SK-N-SH (cell line): ENCODE results near the gene SELENOI. TPM values are rescaled to one million over a fixed set of nuclear protein-coding genes. Genes with fewer than 3 reads are reported as not detected.

ENCODE experiments used
- CTCF ChIA-PET: fragments of 300-600, 350-600 bp; formaldehyde crosslinking; extraction: SDS; loops from one replicate; lab custom pipeline; 2021; lab: Yijun Ruan, JAX
- POLR2A ChIA-PET: fragments of 350-600 bp; sonication (Branson Sonifier 250); formaldehyde crosslinking; extraction: SDS; loops from one replicate; lab custom pipeline; 2020; ENCODE audit warnings: antibody characterized with exemption, inconsistent platforms; lab: Yijun Ruan, JAX
- DNase-seq: peaks from one replicate; pipeline ENCODE4 v3.0.0; 2012
- H2AFZ ChIP-seq: fragments of 200-600 bp; sonication (generic); 2 replicates; pipeline ENCODE4 v1.8.1; 2016; ENCODE audit warnings: antibody characterized with exemption, mild to moderate bottlenecking, low read depth
- H3F3A ChIP-seq: fragments of 200-600 bp; sonication (generic); replicated peaks from 2 replicates; pipeline ENCODE3; 2016; ENCODE audit warnings: antibody characterized with exemption, mild to moderate bottlenecking; ENCODE audit not compliant: insufficient read depth
- H3K27ac ChIP-seq, 2 experiments: fragments of 200-500 bp in 1 of 2; fragments of 200-600 bp in 1 of 2; sonication (Bioruptor generic) in 1 of 2; sonication (generic), shearing (Covaris generic) in 1 of 2; 2 replicates each; pipeline versions ENCODE4 v1.5.1 to v1.6.1; 2014 to 2016; ENCODE audit warnings: low read depth in 2 of 2, inconsistent platforms in 1 of 2, low read length in 1 of 2, mild to moderate bottlenecking in 1 of 2, mixed read lengths in 1 of 2
- H3K27me3 ChIP-seq: fragments of 200-600 bp; sonication (generic), shearing (Covaris generic); 2 replicates; pipeline ENCODE4 v1.6.1; 2016; ENCODE audit warnings: mixed run types; ENCODE audit not compliant: insufficient read depth
- H3K36me3 ChIP-seq, 2 experiments: fragments of 200-500 bp in 1 of 2; fragments of 200-600 bp in 1 of 2; sonication (Bioruptor generic) in 1 of 2; sonication (generic) in 1 of 2; replicated peaks in 1 of 2; 2 replicates each; pipeline versions ENCODE3 to v1.5.1; 2014 to 2016; ENCODE audit warnings: low read length in 1 of 2, mild to moderate bottlenecking in 1 of 2; ENCODE audit not compliant: insufficient read depth in 2 of 2, control insufficient read depth in 1 of 2
- H3K4me1 ChIP-seq, 2 experiments: fragments of 200-500 bp in 1 of 2; fragments of 200-600 bp in 1 of 2; sonication (Bioruptor generic) in 1 of 2; sonication (generic), shearing (Covaris generic) in 1 of 2; 2 replicates each; pipeline versions ENCODE4 v1.5.1 to v1.6.1; 2014 to 2016; ENCODE audit warnings: low read depth in 1 of 2, low read length in 1 of 2, mixed run types in 1 of 2; ENCODE audit not compliant: insufficient read depth in 2 of 2, control insufficient read depth in 1 of 2
- H3K4me2 ChIP-seq: fragments of 200-600 bp; sonication (generic), shearing (Covaris generic); 2 replicates; pipeline ENCODE4 v1.6.1; 2017; ENCODE audit warnings: mixed run types
- H3K4me3 ChIP-seq, 2 experiments: fragments of 200-500 bp in 1 of 2; fragments of 200-600 bp in 1 of 2; sonication (Bioruptor generic) in 1 of 2; sonication (generic), shearing (Covaris generic) in 1 of 2; 2 replicates each; pipeline versions ENCODE4 v1.5.1 to v1.8.1; 2014 to 2016; ENCODE audit warnings: low read depth in 2 of 2, inconsistent platforms in 1 of 2, low read length in 1 of 2, mild to moderate bottlenecking in 1 of 2, mixed read lengths in 1 of 2, moderate library complexity in 1 of 2
- H3K79me2 ChIP-seq: fragments of 200-600 bp; sonication (generic); 2 replicates; pipeline ENCODE4 v1.8.1; 2017; ENCODE audit warnings: mild to moderate bottlenecking; ENCODE audit not compliant: insufficient read depth
- H3K9ac ChIP-seq: fragments of 200-600 bp; sonication (generic); 2 replicates; pipeline ENCODE4 v1.6.1; 2017; ENCODE audit warnings: mixed run types
- H3K9me2 ChIP-seq: fragments of 200-600 bp; sonication (generic); 2 replicates; pipeline ENCODE4 v1.6.1; 2017; ENCODE audit warnings: mixed run types
- H3K9me3 ChIP-seq: fragments of 200-600 bp; sonication (generic); 2 replicates; pipeline ENCODE4 v1.6.1; 2017; ENCODE audit warnings: mixed run types, mild to moderate bottlenecking, moderate library complexity
- H4K20me1 ChIP-seq: fragments of 200-600 bp; sonication (generic); 2 replicates; pipeline ENCODE4 v1.6.1; 2017; ENCODE audit warnings: mild to moderate bottlenecking, mixed run types; ENCODE audit not compliant: insufficient read depth
- FOXJ3 ChIP-seq: sonication (generic); formaldehyde crosslinking; IDR thresholded peaks from 2 replicates; pipeline ENCODE4 v1.5.1; 2020; ENCODE audit warnings: mild to moderate bottlenecking, missing genetic modification reagents
- FOXM1 ChIP-seq: IDR thresholded peaks from 2 replicates; pipeline ENCODE4 v1.4.0; 2012; ENCODE audit warnings: low read depth, mild to moderate bottlenecking
- JUND ChIP-seq: IDR thresholded peaks from 2 replicates; pipeline ENCODE4 v1.4.0; 2012
- MEF2A ChIP-seq: IDR thresholded peaks from 2 replicates; pipeline ENCODE4 v1.4.0; 2012; ENCODE audit warnings: low read depth, borderline replicate concordance
- MXI1 ChIP-seq: IDR thresholded peaks from 2 replicates; pipeline ENCODE4 v1.6.1; 2012; ENCODE audit warnings: mild to moderate bottlenecking, low read depth, low read length, improper control_type of control experiment
- NRF1 ChIP-seq: IDR thresholded peaks from 2 replicates; pipeline ENCODE4 v1.6.1; 2012; ENCODE audit warnings: low read depth, mild to moderate bottlenecking, low read length
- RFX5 ChIP-seq: IDR thresholded peaks from 2 replicates; pipeline ENCODE4 v1.6.1; 2012; ENCODE audit warnings: mild to moderate bottlenecking, improper control_type of control experiment, low read length
- SMC3 ChIP-seq: IDR thresholded peaks from 2 replicates; pipeline ENCODE4 v1.6.1; 2012; ENCODE audit warnings: low read depth, low read length, improper control_type of control experiment
- TAF1 ChIP-seq: IDR thresholded peaks from 2 replicates; pipeline ENCODE4 v1.6.1; 2012; ENCODE audit warnings: low read depth, mild to moderate bottlenecking, low read length, moderate library complexity, borderline replicate concordance
- WGBS: methylation state at CpG from one replicate; pipeline ENCODE4 v1.1.6; 2017; ENCODE audit warnings: low lambda C conversion rate; 5-methylcytosine and 5-hydroxymethylcytosine counted together
- polyA plus RNA-seq, 3 experiments: library from polyadenylated mRNA; depleted of rRNA; stranded (reverse); fragments of >200 nt; gene quantifications; 2 replicates each; pipeline ENCODE4 v1.2.3, GENCODE V29; 2012
- TF ChIP-seq, protein P1 (sequence below): fragments of 200-600 bp; sonication (generic); IDR thresholded peaks from 2 replicates; pipeline ENCODE4 v1.6.1; 2017; ENCODE audit warnings: antibody characterized with exemption, mild to moderate bottlenecking, moderate library complexity
- TF ChIP-seq, protein P2 (sequence below): IDR thresholded peaks from 2 replicates; pipeline ENCODE4; 2012
- TF ChIP-seq, protein P3 (sequence below): fragments of 150-350 bp; IDR thresholded peaks from 2 replicates; pipeline ENCODE4 v1.6.1; 2017; ENCODE audit warnings: antibody characterized with exemption, low read length, low read depth, borderline replicate concordance

The SELENOI gene
- polyA plus RNA-seq, 1 of the 3 experiments (the other 2 are of a cell fraction) = 4.4 TPM

DNA sequence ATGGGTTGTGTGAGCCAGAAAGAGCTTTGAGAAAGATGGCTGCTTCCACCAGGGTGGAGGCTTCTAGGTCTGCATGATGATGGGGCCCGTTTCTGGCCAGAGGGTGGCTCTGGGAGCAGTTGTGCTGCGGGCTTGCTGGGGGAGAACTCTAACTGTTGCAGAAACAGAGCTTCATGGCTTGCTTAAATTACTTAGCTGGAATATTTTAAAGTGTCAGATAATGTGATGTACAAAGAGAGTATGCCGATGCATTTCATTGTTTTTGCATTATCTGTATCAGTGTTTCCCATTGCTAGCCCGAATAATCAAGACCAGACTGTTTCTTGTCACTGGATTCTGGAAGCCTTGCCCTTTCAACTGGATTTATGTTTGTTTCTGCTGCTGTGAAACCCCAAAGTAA is 49.5 kb downstream of the SELENOI start (continued):
- TF ChIP-seq, protein P1, sequence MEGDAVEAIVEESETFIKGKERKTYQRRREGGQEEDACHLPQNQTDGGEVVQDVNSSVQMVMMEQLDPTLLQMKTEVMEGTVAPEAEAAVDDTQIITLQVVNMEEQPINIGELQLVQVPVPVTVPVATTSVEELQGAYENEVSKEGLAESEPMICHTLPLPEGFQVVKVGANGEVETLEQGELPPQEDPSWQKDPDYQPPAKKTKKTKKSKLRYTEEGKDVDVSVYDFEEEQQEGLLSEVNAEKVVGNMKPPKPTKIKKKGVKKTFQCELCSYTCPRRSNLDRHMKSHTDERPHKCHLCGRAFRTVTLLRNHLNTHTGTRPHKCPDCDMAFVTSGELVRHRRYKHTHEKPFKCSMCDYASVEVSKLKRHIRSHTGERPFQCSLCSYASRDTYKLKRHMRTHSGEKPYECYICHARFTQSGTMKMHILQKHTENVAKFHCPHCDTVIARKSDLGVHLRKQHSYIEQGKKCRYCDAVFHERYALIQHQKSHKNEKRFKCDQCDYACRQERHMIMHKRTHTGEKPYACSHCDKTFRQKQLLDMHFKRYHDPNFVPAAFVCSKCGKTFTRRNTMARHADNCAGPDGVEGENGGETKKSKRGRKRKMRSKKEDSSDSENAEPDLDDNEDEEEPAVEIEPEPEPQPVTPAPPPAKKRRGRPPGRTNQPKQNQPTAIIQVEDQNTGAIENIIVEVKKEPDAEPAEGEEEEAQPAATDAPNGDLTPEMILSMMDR = no peak
- TF ChIP-seq, protein P2, sequence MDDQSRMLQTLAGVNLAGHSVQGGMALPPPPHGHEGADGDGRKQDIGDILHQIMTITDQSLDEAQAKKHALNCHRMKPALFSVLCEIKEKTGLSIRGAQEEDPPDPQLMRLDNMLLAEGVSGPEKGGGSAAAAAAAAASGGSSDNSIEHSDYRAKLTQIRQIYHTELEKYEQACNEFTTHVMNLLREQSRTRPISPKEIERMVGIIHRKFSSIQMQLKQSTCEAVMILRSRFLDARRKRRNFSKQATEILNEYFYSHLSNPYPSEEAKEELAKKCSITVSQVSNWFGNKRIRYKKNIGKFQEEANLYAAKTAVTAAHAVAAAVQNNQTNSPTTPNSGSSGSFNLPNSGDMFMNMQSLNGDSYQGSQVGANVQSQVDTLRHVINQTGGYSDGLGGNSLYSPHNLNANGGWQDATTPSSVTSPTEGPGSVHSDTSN = no peak
- TF ChIP-seq MEF2A (no peak), JUND (no peak), FOXM1 (no peak), NRF1 (no peak), FOXJ3 (peak; percentile 66), TAF1 (no peak), MXI1 (peak; percentile 53), SMC3 (peak; percentile 38; the same call in 1 of the 2 replicates), RFX5 (no peak)

DNA sequence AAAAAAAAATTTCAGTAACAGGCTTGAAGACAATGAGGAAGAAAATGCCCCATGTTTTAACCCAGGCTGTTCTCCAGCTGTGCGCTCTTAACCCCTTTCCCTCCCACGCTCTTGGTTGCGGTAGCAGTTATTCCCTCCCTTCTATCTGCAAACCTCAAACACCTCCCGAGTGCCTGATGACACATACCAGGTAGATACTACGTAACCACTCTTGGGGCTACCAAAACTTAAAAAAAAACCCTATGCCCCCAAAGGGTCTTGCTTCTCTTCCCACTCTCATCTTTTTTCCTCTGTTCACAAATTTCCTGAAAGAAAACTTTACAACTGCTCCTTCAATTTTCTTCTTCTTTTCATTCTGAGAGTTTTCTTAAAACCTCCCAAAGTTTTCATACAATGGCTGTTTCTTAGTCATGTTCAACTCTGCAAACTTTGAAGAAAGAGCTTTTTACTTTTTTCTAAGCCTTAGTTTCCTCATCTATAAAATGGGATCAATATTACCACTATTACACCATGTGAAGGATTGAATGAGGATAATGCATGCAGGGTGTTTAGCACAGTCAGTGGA is 50.9 kb downstream of the SELENOI start:
- Histone ChIP-seq H2AFZ (no peak overlapping the region), H3K9me3 (no peaks in the 10 kb centered on the region), H4K20me1 (no peaks in the 10 kb centered on the region), H3F3A (peaks cover 7% of the 10 kb centered on the region), H3K79me2 (no peaks in the 10 kb centered on the region), H3K9ac (no peak overlapping the region), H3K36me3 (peaks cover 3 to 18% of the 10 kb centered on the region in 2 experiments), H3K9me2 (no peaks in the 10 kb centered on the region), H3K4me1 (peaks cover 0 to 38% of the 10 kb centered on the region in 2 experiments; a peak in 2 of 4 replicates), H3K4me3 (no peak overlapping the region), H3K27me3 (no peaks in the 10 kb centered on the region), H3K27ac (peak overlapping the region in 1 of 2 experiments; percentile 48; a peak in 1 of 4 replicates), H3K4me2 (no peak overlapping the region)
- ChIA-PET CTCF (interaction anchor here (0.5 to 2.9 kb wide), 8 partner anchors 16 to 546 kb away, joined by 3 to 17 read pairs (median 4); partner anchors contain the start of gene OTOF), POLR2A (interaction anchor here (1.2 kb wide), 1 partner anchor 50 kb away, joined by 4 read pairs; the partner anchor contains the start of gene ADGRF3)
- 97% methylated on average over 5 of the region's 5 CpGs for WGBS
- TF ChIP-seq, protein P3, sequence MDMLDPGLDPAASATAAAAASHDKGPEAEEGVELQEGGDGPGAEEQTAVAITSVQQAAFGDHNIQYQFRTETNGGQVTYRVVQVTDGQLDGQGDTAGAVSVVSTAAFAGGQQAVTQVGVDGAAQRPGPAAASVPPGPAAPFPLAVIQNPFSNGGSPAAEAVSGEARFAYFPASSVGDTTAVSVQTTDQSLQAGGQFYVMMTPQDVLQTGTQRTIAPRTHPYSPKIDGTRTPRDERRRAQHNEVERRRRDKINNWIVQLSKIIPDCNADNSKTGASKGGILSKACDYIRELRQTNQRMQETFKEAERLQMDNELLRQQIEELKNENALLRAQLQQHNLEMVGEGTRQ = no peak
- no peak for DNase-seq
